GM21360 (cell line): Measurements from ENCODE around the gene MOSMO.
"Not testable (repeated sequence)": the region's sequence is repeated elsewhere in the genome, so short reads cannot be mapped to it uniquely, and the experiment has no call there.

ENCODE experiments used
- ATAC-seq: cut with Tn5 transposase; IDR thresholded peaks from one replicate; pipeline ENCODE4 v1.9.1; 2021; ENCODE audit warnings: mild to moderate bottlenecking, moderate library complexity; ENCODE audit not compliant: unreplicated experiment

The MOSMO gene

DNA sequence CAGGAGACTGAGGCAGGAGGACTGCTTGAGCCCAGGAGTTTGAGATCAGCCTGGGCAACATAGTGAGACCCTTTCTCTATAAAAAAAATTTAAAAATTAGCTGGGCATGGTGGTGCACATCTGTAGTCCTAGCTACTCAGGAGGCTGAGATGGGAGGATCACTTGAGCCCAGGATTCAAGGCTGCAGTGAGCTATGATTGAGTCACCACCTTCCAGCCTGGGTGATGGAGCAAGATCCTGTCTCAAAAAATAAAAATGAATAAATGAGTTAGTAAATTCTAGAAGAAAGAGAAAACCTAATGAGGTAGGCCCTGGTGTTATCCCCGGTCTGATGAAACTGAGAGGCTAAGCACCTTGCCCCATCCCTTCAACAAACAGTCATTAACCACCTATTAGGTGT lies 5.9 kb upstream of the MOSMO start:
- not testable (repeated sequence) for ATAC-seq

- ATAC-seq: no peak
Measured at GRCh38 chr16:22003195-22003594, 4.7 kb upstream of the MOSMO start.

DNA sequence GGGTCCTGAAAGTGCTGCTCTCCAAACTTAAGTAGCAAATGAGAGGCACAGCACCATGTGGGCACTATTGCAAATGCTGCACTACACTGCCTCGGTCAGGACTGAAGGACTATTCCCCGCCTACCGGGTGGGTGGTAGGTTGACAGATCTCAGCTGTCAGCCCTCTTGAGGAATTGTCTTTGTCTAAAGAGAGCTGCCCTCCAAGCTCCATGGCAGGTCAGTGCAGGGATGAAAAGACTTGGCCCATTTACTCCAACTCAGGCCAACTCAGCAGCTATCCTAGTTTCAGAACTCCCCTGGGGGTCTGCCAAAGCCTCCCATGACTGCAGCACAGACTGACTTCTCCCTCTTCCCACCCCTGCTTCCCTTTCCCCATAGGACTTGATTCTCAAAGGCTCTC lies 3.6 kb upstream of the MOSMO start:
- no peak for ATAC-seq

DNA sequence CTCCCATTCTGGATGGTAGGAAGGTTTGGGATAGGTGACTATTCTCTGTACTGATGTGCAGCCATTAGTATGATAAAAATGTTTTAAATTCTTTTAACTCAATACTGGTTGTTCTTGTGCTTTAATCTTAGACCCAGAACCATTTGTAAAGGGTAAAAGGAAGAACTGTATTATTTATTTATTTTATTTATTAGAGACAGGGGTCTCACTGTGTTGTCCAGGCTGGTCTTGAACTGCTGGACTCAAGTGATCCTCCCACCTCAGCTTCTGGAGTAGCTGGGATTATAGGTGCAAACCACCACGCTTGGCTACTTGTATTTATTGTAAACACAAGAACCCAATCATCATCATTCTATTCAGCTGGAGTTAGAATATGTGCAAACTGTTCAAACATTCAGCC lies 2.2 kb upstream of the MOSMO start:
- ATAC-seq: no peak

- ATAC-seq: no peak
Measured at GRCh38 chr16:22006636-22007035, 1.3 kb upstream of the MOSMO start.

DNA sequence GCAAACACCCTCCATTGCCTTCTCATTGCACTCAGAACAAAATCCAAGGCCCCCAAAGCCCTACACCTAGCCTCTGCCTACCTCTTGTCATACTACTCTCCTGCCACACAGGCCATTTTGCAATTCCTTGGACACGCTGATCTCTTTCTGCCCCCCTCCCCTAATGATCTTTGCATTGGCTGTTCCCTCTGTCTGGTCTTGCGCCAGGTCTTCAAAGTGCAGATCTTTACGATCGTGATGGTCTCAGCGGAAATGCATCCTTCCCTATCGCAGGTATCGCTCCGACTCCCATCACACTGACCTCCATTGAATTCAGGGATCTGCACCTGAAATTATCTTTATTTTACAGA lies 777 bp upstream of the MOSMO start:
- ATAC-seq: no peak

DNA sequence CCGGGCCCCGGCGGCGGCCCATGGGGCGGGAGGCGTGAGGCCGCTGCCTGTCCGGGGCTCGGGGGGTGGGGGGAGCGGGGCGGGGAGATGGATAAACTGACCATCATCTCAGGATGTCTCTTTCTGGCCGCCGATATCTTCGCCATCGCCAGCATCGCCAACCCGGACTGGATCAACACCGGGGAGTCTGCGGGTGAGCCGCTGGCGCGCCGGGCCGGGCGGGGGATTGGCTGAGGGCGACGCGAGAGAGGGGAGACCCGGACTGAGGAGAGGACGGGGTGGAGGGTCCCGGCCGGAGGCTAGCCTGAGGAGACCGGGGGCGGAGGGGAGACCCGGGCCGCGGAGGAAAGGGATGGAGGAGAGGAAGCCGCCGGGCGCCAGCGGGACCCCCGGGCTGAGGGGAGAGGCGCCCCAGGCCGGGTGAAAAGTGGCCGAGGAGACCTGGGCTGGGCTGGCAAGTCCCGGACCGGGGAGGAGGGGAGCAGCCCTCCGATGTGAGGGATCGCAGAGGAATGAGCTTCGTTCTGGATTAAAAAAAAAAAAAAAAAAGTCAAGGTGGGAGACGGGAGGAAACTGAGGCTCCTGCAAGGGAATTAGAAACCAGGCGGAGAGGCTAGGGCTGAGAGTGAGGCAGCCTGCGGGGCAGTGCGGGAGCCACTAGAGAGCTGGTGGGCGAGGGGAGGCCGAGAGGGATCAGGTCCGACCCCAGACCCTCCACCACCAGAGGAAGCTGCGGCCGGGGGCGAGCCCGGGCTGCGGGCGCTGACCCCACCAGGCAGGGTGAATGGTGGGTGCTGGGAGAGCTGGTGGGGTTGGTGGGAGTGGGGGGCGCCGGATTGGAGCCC lies 526 bp downstream of the MOSMO start:
- ATAC-seq: no peak

- no peak for ATAC-seq
Measured at GRCh38 chr16:22010902-22011301, 3.0 kb downstream of the MOSMO start.

GRCh38 chr16:22012241-22012640 lies 4.3 kb downstream of the MOSMO start:
- no peak for ATAC-seq

DNA sequence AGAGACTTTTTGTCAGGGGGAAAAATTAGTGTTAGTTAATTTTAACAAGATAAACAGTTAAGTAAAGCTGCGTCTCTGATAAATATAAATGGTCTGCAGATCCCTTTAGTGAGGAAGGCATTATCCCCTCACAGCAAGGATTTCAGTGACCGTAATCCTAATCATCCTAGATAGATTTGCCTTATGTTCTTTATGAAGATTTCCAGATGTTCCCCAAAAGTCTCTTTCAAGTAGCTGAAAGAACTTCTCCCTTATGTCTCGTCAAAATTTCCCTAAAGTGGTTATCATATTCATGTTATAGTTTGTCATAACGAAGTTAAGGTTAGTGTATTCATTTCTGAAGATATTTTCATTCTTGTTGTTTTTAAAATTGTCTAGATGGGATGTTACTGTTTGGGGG lies 5.6 kb downstream of the MOSMO start:
- ATAC-seq: no peak

- no peak for ATAC-seq
Measured at GRCh38 chr16:22014271-22014873, 6.5 kb downstream of the MOSMO start.

DNA sequence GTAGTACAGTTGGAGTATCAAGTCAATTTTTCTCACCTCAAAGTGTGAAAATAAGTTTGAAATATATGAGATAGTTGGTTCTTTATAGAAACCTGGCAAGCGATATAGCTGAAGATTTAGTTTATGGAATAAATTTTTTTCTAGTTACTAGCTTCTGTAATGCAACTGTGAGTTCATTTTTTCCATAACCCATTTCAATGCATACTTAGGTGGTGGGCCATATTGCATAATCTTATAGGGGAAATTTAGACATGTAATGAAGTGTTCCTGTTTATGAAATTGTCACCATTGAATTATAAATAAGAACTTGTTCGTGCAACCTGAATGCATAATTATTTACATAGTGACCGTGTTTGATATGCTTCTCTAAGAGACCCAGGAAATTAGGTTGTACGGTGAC lies 9.0 kb downstream of the MOSMO start:
- no peak for ATAC-seq

- no peak for ATAC-seq
Measured at GRCh38 chr16:22018559-22018958, 10.6 kb downstream of the MOSMO start.

DNA sequence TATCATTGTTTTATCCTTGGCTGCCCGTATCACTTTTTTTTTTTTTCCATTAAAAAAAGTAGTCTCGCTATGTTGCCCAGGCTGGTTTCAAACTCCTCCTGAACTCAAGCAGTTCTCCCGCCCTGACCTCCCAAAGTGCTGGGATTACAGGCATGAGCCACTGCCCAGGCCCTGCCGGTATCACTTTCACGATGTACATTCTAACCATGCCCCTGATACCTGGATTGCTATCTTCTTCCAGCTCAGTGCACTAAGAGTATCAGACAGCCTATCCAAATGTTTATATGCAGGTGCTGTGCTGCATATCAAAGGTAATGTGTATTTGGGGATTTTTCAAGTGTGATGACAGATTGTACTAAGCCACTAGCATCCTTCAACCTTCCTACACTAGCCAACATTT lies 14.2 kb downstream of the MOSMO start:
- no peak for ATAC-seq

DNA sequence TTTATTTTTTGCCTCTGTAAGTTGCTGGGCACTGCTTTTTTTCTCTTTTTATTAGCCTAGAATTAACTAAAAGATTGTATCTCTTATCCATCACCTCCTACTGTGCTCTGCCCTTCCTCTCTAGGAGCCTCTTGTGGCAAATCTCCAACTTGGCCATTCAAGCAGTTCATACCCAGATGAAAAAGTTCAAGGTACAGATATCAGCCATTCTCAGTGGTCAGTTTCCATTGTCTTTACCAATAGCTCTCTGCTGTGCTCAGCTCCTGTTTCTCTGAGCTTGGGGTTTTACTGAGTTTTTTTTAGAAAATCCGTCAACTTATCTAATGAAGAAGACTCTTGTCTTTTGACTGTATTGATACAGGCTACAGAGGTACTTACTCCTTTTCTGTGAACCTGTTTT lies 15.6 kb downstream of the MOSMO start:
- no peak for ATAC-seq

DNA sequence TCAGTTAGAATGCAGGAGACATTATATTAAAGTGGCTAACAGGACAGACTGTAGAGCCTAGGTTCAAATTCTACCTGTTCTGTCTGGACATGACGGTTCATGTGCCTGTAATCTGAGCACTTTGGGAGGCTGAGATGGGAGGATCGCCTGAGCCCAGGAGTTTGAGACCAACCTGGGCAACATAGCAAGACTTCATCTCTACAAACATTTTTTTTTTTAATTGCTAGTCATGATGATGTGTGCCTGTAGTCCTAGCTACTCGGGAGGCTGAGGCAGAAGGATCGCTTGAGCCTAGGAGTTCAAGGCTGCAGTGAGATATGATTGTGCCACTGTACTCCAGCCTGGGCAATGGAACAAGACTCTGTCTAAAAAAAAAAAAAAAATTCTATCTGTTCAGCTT lies 16.9 kb downstream of the MOSMO start:
- not testable (repeated sequence) for ATAC-seq

GRCh38 chr16:22027633-22028032 lies 19.7 kb downstream of the MOSMO start:
- no peak for ATAC-seq

GRCh38 chr16:22029632-22030031 lies 21.7 kb downstream of the MOSMO start:
- ATAC-seq: no peak

DNA sequence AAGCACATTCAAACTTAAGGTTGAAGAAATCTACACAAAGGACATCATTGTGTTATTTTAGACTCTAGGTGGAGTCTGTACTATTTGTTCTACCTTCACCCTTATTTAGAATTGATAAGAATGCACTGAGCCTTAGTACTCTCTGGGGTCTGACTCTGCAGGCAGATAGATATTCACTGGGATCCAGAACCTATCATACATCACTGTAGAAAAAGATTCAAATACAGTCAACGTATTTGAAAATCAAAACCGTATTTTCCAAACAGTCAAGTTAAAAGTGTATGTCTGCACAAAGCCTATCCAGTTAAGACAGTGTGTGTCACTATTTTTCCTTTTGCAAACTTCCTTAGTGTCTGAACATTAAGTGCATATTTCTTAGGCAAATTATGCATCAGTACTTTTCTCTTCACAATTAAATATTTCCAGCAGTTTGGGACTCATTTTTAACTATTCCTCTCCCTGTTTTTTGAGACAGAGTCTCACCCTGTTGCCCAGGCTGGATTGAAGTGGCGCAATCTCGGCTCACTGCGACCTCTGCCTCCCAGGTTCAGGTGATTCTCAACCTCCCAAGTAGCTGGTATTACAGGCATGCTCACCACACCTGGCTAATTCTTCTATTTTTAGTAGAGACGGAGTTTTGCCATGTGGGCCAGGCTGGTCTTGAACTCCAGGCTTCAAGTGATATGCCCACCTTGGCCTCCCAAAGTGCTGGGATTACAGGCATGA lies 22.3 kb downstream of the MOSMO start:
- no peak for ATAC-seq

- ATAC-seq: no peak
Measured at GRCh38 chr16:22031483-22032083, 23.7 kb downstream of the MOSMO start.

- ATAC-seq: no peak
Measured at GRCh38 chr16:22034503-22034902, 26.6 kb downstream of the MOSMO start.

GRCh38 chr16:22035153-22035552 lies 27.2 kb downstream of the MOSMO start:
- peak; percentile 51 for ATAC-seq
